Measurements from ENCODE around the gene PHOSPHO1. TPM values are rescaled to one million over a fixed set of nuclear protein-coding genes. Genes with fewer than 3 reads are reported as not detected.

PHOSPHO1 gene
- total and polyA plus RNA-seq, 2 of the 13 experiments (the other 11 are each of a cell fraction or from before 2014, with no cell fraction given) = not detected

DNA sequence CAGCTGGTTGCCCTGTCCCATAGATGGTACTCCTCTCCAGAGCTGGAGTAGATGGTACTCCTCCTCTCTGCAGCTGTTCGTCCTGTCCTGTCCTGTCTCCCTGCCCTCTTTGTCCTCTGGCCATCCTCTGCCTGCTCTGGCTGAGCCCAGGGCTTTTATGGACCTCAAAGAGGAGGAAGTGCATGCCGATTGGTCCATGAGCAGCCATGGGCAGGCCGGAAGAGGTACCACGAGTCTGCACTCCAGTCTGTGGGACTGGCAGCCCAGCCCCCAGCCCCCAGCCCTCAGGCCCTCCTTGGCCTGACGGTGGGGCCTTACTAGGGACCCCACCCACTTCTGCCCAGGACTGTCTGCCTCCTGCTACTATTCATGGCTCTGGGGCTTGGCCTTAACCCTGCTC, 47.2 kb downstream of the PHOSPHO1 start:
- in situ Hi-C loops (cut with HindIII; ENCODE audit: extremely low pct_ligation_motif_present, low pct_unique_long_range_greater_than_20kb) (loop anchor here (5.0 kb wide), 1 partner anchor 44 kb away; no protein-coding TSS in a partner anchor), intact Hi-C loops (cut with micrococcal nuclease; ENCODE audit: unreplicated experiment) (no loop called here)
- H2AFZ ChIP-seq (ENCODE audit: low read length) = no peak overlapping the region
- peaks cover 15% of the 10 kb centered on the region for H3K9me3 ChIP-seq (ENCODE audit: low read length)
- FAIRE-seq (no peak), ATAC-seq (peak; percentile 72), DNase-seq (ENCODE audit: low spot score) (no peak)
- BruUV-seq (replicated peaks) = no TSS peak
- WGBS (ENCODE audit: low lambda C conversion rate) = 0% methylated on average over 5 of the region's 5 CpGs
- H3K9ac ChIP-seq (ENCODE audit: insufficient read depth, low read depth, low read length) = no peak overlapping the region
- CTCF ChIA-PET (ENCODE audit: low intra/inter-chr PET ratio, low total read pairs) = no interaction called here
- peak overlapping the region; percentile 48 for H3K4me2 ChIP-seq (ENCODE audit: low read depth, low read length)
- no peaks in the 10 kb centered on the region for H3K4me1 ChIP-seq (ENCODE audit: insufficient read depth, low read length)
- no peaks in the 10 kb centered on the region for H3K79me2 ChIP-seq (ENCODE audit: insufficient read depth, low read length)
- peak overlapping the region in 1 of 3 experiments; percentile 50; a peak in 1 of 6 replicates for H3K4me3 ChIP-seq (replicated peaks in 1 of 3; ENCODE audit: insufficient read depth in 1 of 3, low read depth in 2 of 3, low read length in 3 of 3)
- no peaks in the 10 kb centered on the region for H3K27me3 ChIP-seq (ENCODE audit: control insufficient read depth in 1 of 2, insufficient read depth in 2 of 2, low read length in 2 of 2)
- no peak overlapping the region for H3K27ac ChIP-seq (ENCODE audit: extremely low read length, insufficient read depth, low read length)
- POLR2A ChIA-PET = interaction anchor here (1.1 kb wide), 1 partner anchor 9 kb away, joined by 3 read pairs; no protein-coding TSS in a partner anchor
- H4K20me1 ChIP-seq (ENCODE audit: insufficient read depth, low read length) = no peaks in the 10 kb centered on the region
- no peaks in the 10 kb centered on the region for H3K36me3 ChIP-seq (replicated peaks in 1 of 2; ENCODE audit: control insufficient read depth in 1 of 2, insufficient read depth in 2 of 2, low read length in 2 of 2)
- TF ChIP-seq CBX1 (IDR thresholded peaks at IDR 0.05; ENCODE audit: low read depth) = no peak
- TF ChIP-seq TRIM24 (CRISPR knock-in tag; IDR thresholded peaks at IDR 0.05) = no peak
- TF ChIP-seq ELF1 (CRISPR knock-in tag; IDR thresholded peaks at IDR 0.05) = peak; percentile 44; the same call in 1 of the 2 replicates
- TF ChIP-seq TAF15 (IDR thresholded peaks at IDR 0.05; ENCODE audit: low read depth, low read length, poor library complexity, severe bottlenecking) = no peak
- TF ChIP-seq, protein P1, sequence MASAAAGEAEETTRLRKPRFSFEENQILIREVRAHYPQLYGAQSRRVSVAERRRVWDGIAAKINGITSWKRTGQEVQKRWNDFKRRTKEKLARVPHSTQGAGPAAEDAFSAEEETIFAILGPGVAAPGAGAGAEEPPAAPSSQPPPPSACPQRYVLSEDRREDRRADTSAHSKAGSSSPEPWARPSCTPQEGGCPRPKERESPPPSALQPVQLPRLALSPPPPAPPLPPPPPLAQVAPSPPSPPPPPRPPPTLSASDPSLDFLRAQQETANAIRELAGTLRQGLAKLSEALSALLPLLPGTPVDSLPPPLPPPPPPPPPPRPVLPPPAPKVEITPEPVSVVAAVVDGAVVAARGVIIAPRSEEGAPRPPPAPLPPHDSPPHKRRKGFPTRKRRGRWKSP (CRISPR knock-in tag; IDR thresholded peaks at IDR 0.05) = no peak
- no peak for TF ChIP-seq AGO1 (IDR thresholded peaks at IDR 0.05; ENCODE audit: low read depth, low read length, poor library complexity, severe bottlenecking)
- no peak for TF ChIP-seq ZNF33B (CRISPR knock-in tag; IDR thresholded peaks at IDR 0.05)
- TF ChIP-seq JDP2 (CRISPR knock-in tag; IDR thresholded peaks at IDR 0.05; ENCODE audit: borderline replicate concordance) = no peak
- no peak for TF ChIP-seq CEBPB (IDR thresholded peaks at IDR 0.05; ENCODE audit: borderline replicate concordance, low read depth, low read length)
- no peak for TF ChIP-seq MXD4 (CRISPR knock-in tag; IDR thresholded peaks at IDR 0.05)
- TF ChIP-seq, protein P2, sequence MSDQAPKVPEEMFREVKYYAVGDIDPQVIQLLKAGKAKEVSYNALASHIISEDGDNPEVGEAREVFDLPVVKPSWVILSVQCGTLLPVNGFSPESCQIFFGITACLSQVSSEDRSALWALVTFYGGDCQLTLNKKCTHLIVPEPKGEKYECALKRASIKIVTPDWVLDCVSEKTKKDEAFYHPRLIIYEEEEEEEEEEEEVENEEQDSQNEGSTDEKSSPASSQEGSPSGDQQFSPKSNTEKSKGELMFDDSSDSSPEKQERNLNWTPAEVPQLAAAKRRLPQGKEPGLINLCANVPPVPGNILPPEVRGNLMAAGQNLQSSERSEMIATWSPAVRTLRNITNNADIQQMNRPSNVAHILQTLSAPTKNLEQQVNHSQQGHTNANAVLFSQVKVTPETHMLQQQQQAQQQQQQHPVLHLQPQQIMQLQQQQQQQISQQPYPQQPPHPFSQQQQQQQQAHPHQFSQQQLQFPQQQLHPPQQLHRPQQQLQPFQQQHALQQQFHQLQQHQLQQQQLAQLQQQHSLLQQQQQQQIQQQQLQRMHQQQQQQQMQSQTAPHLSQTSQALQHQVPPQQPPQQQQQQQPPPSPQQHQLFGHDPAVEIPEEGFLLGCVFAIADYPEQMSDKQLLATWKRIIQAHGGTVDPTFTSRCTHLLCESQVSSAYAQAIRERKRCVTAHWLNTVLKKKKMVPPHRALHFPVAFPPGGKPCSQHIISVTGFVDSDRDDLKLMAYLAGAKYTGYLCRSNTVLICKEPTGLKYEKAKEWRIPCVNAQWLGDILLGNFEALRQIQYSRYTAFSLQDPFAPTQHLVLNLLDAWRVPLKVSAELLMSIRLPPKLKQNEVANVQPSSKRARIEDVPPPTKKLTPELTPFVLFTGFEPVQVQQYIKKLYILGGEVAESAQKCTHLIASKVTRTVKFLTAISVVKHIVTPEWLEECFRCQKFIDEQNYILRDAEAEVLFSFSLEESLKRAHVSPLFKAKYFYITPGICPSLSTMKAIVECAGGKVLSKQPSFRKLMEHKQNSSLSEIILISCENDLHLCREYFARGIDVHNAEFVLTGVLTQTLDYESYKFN (CRISPR knock-in tag; conservative IDR thresholded peaks at IDR 0.05) = no peak
- TF ChIP-seq SMAD3 (CRISPR knock-in tag; IDR thresholded peaks at IDR 0.05) = no peak
- TF ChIP-seq HIVEP1 (CRISPR knock-in tag; IDR thresholded peaks at IDR 0.05) = no peak
- TF ChIP-seq ZNF235 (CRISPR knock-in tag; IDR thresholded peaks at IDR 0.05; ENCODE audit: borderline replicate concordance) = no peak
- TF ChIP-seq DPF2 (CRISPR knock-in tag; IDR thresholded peaks at IDR 0.05; ENCODE audit: borderline replicate concordance, low read depth) = no peak
- TF ChIP-seq NAIF1 (CRISPR knock-in tag; IDR thresholded peaks at IDR 0.05; ENCODE audit: borderline replicate concordance) = no peak
- TF ChIP-seq, protein P3, sequence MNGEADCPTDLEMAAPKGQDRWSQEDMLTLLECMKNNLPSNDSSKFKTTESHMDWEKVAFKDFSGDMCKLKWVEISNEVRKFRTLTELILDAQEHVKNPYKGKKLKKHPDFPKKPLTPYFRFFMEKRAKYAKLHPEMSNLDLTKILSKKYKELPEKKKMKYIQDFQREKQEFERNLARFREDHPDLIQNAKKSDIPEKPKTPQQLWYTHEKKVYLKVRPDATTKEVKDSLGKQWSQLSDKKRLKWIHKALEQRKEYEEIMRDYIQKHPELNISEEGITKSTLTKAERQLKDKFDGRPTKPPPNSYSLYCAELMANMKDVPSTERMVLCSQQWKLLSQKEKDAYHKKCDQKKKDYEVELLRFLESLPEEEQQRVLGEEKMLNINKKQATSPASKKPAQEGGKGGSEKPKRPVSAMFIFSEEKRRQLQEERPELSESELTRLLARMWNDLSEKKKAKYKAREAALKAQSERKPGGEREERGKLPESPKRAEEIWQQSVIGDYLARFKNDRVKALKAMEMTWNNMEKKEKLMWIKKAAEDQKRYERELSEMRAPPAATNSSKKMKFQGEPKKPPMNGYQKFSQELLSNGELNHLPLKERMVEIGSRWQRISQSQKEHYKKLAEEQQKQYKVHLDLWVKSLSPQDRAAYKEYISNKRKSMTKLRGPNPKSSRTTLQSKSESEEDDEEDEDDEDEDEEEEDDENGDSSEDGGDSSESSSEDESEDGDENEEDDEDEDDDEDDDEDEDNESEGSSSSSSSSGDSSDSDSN (CRISPR knock-in tag; IDR thresholded peaks at IDR 0.05) = no peak
- TF ChIP-seq SAP130 (CRISPR knock-in tag; IDR thresholded peaks at IDR 0.05; ENCODE audit: low read depth) = 0 out of 2 replicates have a peak, but pooled peaks have one; percentile 13
- TF ChIP-seq ZNF777 (CRISPR knock-in tag; IDR thresholded peaks at IDR 0.05) = no peak
- no peak for TF ChIP-seq RCOR2 (CRISPR knock-in tag; IDR thresholded peaks at IDR 0.05)
